ENCODE results near the gene CFAP77. TPM values are rescaled to one million over a fixed set of nuclear protein-coding genes. Genes with fewer than 3 reads are reported as not detected.

Gene CFAP77
- total RNA-seq, 3 donors from 2014 or later = not detected

- no peaks in the 10 kb centered on the region for H3K9me3 ChIP-seq
- no peak overlapping the region for H3K4me3 ChIP-seq
- no peak for DNase-seq (ENCODE audit: low spot score in 2 of 2)
- no peaks in the 10 kb centered on the region for H3K4me1 ChIP-seq
- no peaks in the 10 kb centered on the region for H3K36me3 ChIP-seq
- intact Hi-C loops (cut with DNase I; ENCODE audit: low total_unique reads) = loop anchor here (10.0 kb wide), 1 partner anchor 277 kb away; no protein-coding TSS in a partner anchor
- H3K27me3 ChIP-seq = peaks cover 0 to 33% of the 10 kb centered on the region in 2 donors
- no peak overlapping the region for H3K27ac ChIP-seq
- TF ChIP-seq, protein P1, sequence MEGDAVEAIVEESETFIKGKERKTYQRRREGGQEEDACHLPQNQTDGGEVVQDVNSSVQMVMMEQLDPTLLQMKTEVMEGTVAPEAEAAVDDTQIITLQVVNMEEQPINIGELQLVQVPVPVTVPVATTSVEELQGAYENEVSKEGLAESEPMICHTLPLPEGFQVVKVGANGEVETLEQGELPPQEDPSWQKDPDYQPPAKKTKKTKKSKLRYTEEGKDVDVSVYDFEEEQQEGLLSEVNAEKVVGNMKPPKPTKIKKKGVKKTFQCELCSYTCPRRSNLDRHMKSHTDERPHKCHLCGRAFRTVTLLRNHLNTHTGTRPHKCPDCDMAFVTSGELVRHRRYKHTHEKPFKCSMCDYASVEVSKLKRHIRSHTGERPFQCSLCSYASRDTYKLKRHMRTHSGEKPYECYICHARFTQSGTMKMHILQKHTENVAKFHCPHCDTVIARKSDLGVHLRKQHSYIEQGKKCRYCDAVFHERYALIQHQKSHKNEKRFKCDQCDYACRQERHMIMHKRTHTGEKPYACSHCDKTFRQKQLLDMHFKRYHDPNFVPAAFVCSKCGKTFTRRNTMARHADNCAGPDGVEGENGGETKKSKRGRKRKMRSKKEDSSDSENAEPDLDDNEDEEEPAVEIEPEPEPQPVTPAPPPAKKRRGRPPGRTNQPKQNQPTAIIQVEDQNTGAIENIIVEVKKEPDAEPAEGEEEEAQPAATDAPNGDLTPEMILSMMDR (IDR thresholded peaks at IDR 0.05) = no peak
- TF ChIP-seq POLR2AphosphoS5 (IDR thresholded peaks at IDR 0.05) = no peak
- no peak for TF ChIP-seq POLR2A (IDR thresholded peaks at IDR 0.05)
Measured at GRCh38 chr9:132517815-132518550, 108.0 kb downstream of the CFAP77 start.

DNA sequence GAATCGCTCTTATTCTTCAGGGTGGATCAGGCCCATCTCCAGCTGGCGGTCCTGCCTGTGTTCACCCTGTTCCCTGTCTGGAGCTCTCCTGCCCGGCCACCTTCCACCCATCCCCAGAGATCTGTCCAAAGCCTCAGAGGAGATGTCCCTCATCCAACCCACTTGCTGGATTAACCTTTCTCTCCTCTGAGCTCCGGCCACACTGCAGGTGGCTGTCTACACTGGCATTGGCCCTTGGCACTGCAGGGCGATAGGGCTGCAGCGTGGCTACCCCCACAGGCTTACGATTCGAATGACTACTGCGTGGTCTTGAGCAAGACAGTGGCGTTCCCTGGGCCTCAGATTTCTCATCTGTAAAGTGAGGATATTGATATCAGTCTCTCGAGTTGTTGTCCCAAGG, 108.6 kb downstream of the CFAP77 start:
- Histone ChIP-seq H3K36me3 (no peaks in the 10 kb centered on the region), H3K9me3 (no peaks in the 10 kb centered on the region), H3K27me3 (peaks cover 0 to 29% of the 10 kb centered on the region in 2 donors), H3K4me3 (no peak overlapping the region), H3K27ac (no peak overlapping the region), H3K4me1 (no peaks in the 10 kb centered on the region)
- intact Hi-C loops (cut with DNase I; ENCODE audit: low total_unique reads) = loop anchor here (10.0 kb wide), 1 partner anchor 276 kb away; no protein-coding TSS in a partner anchor
- no peak for TF ChIP-seq POLR2AphosphoS5 (IDR thresholded peaks at IDR 0.05)
- no peak for TF ChIP-seq POLR2A (IDR thresholded peaks at IDR 0.05)
- TF ChIP-seq, protein P1 (IDR thresholded peaks at IDR 0.05) = no peak
- no peak for DNase-seq (ENCODE audit: low spot score in 2 of 2)

- Histone ChIP-seq H3K4me1 (no peaks in the 10 kb centered on the region), H3K36me3 (no peaks in the 10 kb centered on the region), H3K9me3 (no peaks in the 10 kb centered on the region), H3K4me3 (no peak overlapping the region), H3K27me3 (peaks cover 0 to 27% of the 10 kb centered on the region in 2 donors), H3K27ac (no peak overlapping the region)
- TF ChIP-seq POLR2A (IDR thresholded peaks at IDR 0.05) (no peak), POLR2AphosphoS5 (IDR thresholded peaks at IDR 0.05) (no peak)
- TF ChIP-seq, protein P1 (IDR thresholded peaks at IDR 0.05) = no peak
- DNase-seq (ENCODE audit: low spot score in 2 of 2) = no peak
- intact Hi-C loops (cut with DNase I; ENCODE audit: low total_unique reads) = loop anchor here (10.0 kb wide), 1 partner anchor 276 kb away; no protein-coding TSS in a partner anchor
Measured at GRCh38 chr9:132519033-132519432, 109.0 kb downstream of the CFAP77 start.

- TF ChIP-seq POLR2AphosphoS5 (IDR thresholded peaks at IDR 0.05) = no peak
- intact Hi-C loops (cut with DNase I; ENCODE audit: low total_unique reads) = no loop called here
- no peak overlapping the region for H3K27ac ChIP-seq
- H3K27me3 ChIP-seq = peaks cover 0 to 21% of the 10 kb centered on the region in 2 donors
- no peak for DNase-seq (ENCODE audit: low spot score in 2 of 2)
- H3K36me3 ChIP-seq = no peaks in the 10 kb centered on the region
- H3K4me3 ChIP-seq = no peak overlapping the region
- no peaks in the 10 kb centered on the region for H3K9me3 ChIP-seq
- no peaks in the 10 kb centered on the region for H3K4me1 ChIP-seq
Measured at GRCh38 chr9:132520612-132521011, 110.6 kb downstream of the CFAP77 start.

DNA sequence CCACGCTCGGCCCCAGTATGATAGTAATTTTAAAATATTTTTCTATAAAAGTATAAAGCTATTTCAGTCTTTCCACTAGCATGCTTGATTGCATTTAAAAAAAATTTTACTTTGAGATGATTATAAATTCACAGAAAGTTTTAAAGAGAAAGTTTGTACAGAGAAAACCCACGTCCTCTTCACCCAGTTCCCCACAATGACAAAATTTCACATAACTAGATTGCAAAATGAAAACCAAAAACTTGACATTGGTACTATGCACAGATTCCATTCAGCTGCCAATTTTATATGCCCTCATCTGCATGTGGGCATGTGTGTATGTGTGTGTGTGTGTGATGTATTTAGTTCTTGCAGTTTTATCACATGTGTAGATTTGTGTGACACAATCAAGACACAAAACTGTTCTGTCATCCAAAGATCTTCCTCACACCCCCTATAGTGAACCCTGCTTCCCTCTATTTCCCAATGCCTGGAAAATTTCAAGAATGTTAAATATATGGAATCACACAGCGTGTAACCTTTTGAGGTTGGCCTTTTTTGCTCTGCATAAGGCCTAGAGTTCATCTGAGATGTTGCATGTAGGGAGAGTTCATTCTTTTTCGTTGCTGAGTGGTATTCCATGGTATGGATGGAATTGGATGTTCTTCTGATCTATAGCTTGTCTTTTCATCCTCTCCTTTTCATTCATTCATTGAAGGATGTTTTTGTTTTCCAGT, 115.5 kb downstream of the CFAP77 start:
- no peaks in the 10 kb centered on the region for H3K4me1 ChIP-seq
- no peaks in the 10 kb centered on the region for H3K36me3 ChIP-seq
- no peak overlapping the region for H3K27ac ChIP-seq
- H3K9me3 ChIP-seq = no peaks in the 10 kb centered on the region
- DNase-seq (ENCODE audit: low spot score in 2 of 2) = no peak
- no peaks in the 10 kb centered on the region for H3K27me3 ChIP-seq
- no peak overlapping the region for H3K4me3 ChIP-seq
- intact Hi-C loops (cut with DNase I; ENCODE audit: low total_unique reads) = no loop called here
- no peak for TF ChIP-seq POLR2AphosphoS5 (IDR thresholded peaks at IDR 0.05)
- no peak for TF ChIP-seq POLR2A (IDR thresholded peaks at IDR 0.05)
- TF ChIP-seq, protein P1 (IDR thresholded peaks at IDR 0.05) = no peak

Data from breast epithelium (tissue), 4 donors.